Hepatocyte (in vitro differentiated cells): ENCODE data around the gene CFAP92.

Experiments
- EZH2phosphoT487 ChIP-seq: fragments of 200-600 bp; sonication (generic); IDR thresholded peaks from one replicate; pipeline ENCODE4 v1.6.1; 2018; ENCODE audit warnings: antibody characterized with exemption, mild to moderate bottlenecking, low read depth, moderate library complexity; ENCODE audit not compliant: unreplicated experiment, severe bottlenecking
- TF ChIP-seq, protein P1 (sequence below): fragments of 200-600 bp; sonication (generic); IDR thresholded peaks from 2 replicates; pipeline ENCODE4 v1.5.1; 2016; ENCODE audit warnings: antibody characterized with exemption, mild to moderate bottlenecking; ENCODE audit not compliant: poor library complexity

DNA sequence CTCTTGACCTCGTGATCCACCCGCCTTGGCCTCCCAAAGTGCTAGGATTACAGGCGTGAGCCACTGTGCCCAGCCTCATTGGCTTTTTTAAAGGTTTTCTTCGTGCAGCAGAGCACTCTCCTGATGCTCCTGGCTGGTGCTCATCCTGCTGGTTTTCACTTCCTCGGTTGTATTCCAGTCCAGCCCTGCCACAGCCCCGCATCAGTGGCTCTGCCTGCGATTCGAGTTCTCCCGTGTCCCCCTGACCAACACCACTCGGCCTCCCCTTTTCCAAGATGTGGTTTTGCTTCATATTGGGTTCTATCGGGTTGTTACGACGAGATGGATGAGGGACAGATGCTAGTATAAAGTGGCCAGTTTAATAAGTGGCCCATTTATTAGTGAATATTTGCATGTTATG is 35.0 kb upstream of the CFAP92 start:
- TF ChIP-seq, protein P1, sequence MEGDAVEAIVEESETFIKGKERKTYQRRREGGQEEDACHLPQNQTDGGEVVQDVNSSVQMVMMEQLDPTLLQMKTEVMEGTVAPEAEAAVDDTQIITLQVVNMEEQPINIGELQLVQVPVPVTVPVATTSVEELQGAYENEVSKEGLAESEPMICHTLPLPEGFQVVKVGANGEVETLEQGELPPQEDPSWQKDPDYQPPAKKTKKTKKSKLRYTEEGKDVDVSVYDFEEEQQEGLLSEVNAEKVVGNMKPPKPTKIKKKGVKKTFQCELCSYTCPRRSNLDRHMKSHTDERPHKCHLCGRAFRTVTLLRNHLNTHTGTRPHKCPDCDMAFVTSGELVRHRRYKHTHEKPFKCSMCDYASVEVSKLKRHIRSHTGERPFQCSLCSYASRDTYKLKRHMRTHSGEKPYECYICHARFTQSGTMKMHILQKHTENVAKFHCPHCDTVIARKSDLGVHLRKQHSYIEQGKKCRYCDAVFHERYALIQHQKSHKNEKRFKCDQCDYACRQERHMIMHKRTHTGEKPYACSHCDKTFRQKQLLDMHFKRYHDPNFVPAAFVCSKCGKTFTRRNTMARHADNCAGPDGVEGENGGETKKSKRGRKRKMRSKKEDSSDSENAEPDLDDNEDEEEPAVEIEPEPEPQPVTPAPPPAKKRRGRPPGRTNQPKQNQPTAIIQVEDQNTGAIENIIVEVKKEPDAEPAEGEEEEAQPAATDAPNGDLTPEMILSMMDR: no peak
- no peak for TF ChIP-seq EZH2phosphoT487
